Measurements from ENCODE around the gene KRTAP10-4. TPM values are rescaled to one million over a fixed set of nuclear protein-coding genes. Genes with fewer than 3 reads are reported as not detected.

The KRTAP10-4 gene
- total and polyA plus RNA-seq, 2 donors (not counting 3 experiments of a cell fraction or from before 2014, with no cell fraction given): not detected

- no peaks in the 10 kb centered on the region for H3K9me1 ChIP-seq (replicated peaks; ENCODE audit: control insufficient read depth, extremely low read depth, insufficient read depth, low read length)
- intact Hi-C loops (cut with micrococcal nuclease): loop anchor here (5.0 kb wide), 1 partner anchor 44 kb away; no protein-coding TSS in a partner anchor
- H3K9me3 ChIP-seq (replicated peaks; ENCODE audit: control insufficient read depth, insufficient read depth, low read length): no peaks in the 10 kb centered on the region
- no peaks in the 10 kb centered on the region for H4K20me1 ChIP-seq (replicated peaks; ENCODE audit: control insufficient read depth, extremely low read depth, insufficient read depth, low read length)
- H3K4me2 ChIP-seq (ENCODE audit: insufficient read depth, low read length): no peak overlapping the region
- no peaks in the 10 kb centered on the region for H3K4me1 ChIP-seq (ENCODE audit: control insufficient read depth, extremely low read depth, insufficient read depth, low read length)
- H3K27ac ChIP-seq (ENCODE audit: insufficient read depth, low read depth, low read length): no peak overlapping the region
- H3K27me3 ChIP-seq (ENCODE audit: control insufficient read depth in 2 of 2, insufficient read depth in 2 of 2, low read length in 2 of 2): peaks cover 1 to 3% of the 10 kb centered on the region in 2 experiments
- H3K79me2 ChIP-seq (ENCODE audit: control insufficient read depth, insufficient read depth, low read length): no peaks in the 10 kb centered on the region
- DNase-seq (ENCODE audit: low read depth, low spot score) (no peak), FAIRE-seq (no peak)
- no peak overlapping the region for H3K9ac ChIP-seq (replicated peaks; ENCODE audit: extremely low read depth, insufficient read depth, low read length)
- TF ChIP-seq, protein P1, sequence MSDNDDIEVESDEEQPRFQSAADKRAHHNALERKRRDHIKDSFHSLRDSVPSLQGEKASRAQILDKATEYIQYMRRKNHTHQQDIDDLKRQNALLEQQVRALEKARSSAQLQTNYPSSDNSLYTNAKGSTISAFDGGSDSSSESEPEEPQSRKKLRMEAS (IDR thresholded peaks at IDR 0.05; ENCODE audit: insufficient read depth, insufficient read length): no peak
- no peak for TF ChIP-seq GATA2 (IDR thresholded peaks at IDR 0.05; ENCODE audit: insufficient read depth, insufficient read length, low read depth, low read length)
- TF ChIP-seq EZH2 (IDR thresholded peaks at IDR 0.05; ENCODE audit: borderline replicate concordance, low read depth, low read length, severe bottlenecking): no peak
- no peak for TF ChIP-seq CTCF (IDR thresholded peaks at IDR 0.05; ENCODE audit: extremely low read depth in 1 of 2, insufficient read depth in 1 of 2, low read depth in 1 of 2, low read length in 2 of 2)
- no peak for TF ChIP-seq MYC (IDR thresholded peaks at IDR 0.05; ENCODE audit: low read depth, low read length)
- no peak for TF ChIP-seq POLR2AphosphoS5 (IDR thresholded peaks at IDR 0.05; ENCODE audit: insufficient read depth, low read depth, low read length)
- no peak for TF ChIP-seq POLR2A (IDR thresholded peaks at IDR 0.05; ENCODE audit: low read depth, low read length)
- no peak for TF ChIP-seq JUN (IDR thresholded peaks at IDR 0.05; ENCODE audit: borderline replicate concordance, insufficient read depth, insufficient read length, low read depth)
- TF ChIP-seq FOS (IDR thresholded peaks at IDR 0.05; ENCODE audit: borderline replicate concordance, insufficient read depth, low read length): no peak
- no peak overlapping the region for H2AFZ ChIP-seq (ENCODE audit: low read depth, low read length)
- POLR2A ChIA-PET: no interaction called here
- dilution Hi-C loops (cut with MboI; ENCODE audit: extremely low pct_ligation_motif_present, low sequenced_read_pairs): no loop called here
- H3K4me3 ChIP-seq (replicated peaks in 1 of 3; ENCODE audit: insufficient read depth in 1 of 3, low read depth in 1 of 3, low read length in 3 of 3): no peak overlapping the region
- BruUV-seq (replicated peaks): no TSS peak
- CTCF ChIA-PET: no interaction called here
- no peaks in the 10 kb centered on the region for H3K36me3 ChIP-seq (ENCODE audit: control insufficient read depth in 2 of 2, extremely low read depth in 1 of 2, insufficient read depth in 2 of 2, low read length in 2 of 2)
Observed at GRCh38 chr21:44606495-44606894, 33.0 kb downstream of the KRTAP10-4 start.

Data from endothelial cell of umbilical vein (primary cell).